Spleen (tissue), 11 donors: ENCODE measurements around the gene GSTK1. TPM values are rescaled to one million over a fixed set of nuclear protein-coding genes. Genes with fewer than 3 reads are reported as not detected.

Experiments
- DNase-seq: peaks from one replicate; pipeline ENCODE4 v3.0.0-alpha.2; 2020
- H3K27ac ChIP-seq, 8 donors: fragments of 200-600 bp; sonication (generic) in 7 of 8; 1 replicate in 4 of 8; 2 replicates in 4 of 8; pipeline versions ENCODE4 v1.5.0 to v1.8.0; 2016 to 2021; ENCODE audit warnings: inconsistent platforms in 4 of 8, mild to moderate bottlenecking in 4 of 8, moderate library complexity in 1 of 8
- H3K27me3 ChIP-seq, 7 donors: fragments of 200-600 bp; sonication (generic) in 6 of 7; replicated peaks in 1 of 7; 1 replicate in 4 of 7; 2 replicates in 3 of 7; pipeline versions ENCODE4 v1.5.0 to v1.8.0; 2016 to 2021; ENCODE audit warnings: inconsistent platforms in 3 of 7, mild to moderate bottlenecking in 1 of 7
- H3K36me3 ChIP-seq, 6 donors: fragments of 200-600 bp; sonication (generic) in 5 of 6; 1 replicate in 4 of 6; 2 replicates in 2 of 6; pipeline versions ENCODE4 v1.5.0 to v1.8.0; 2016 to 2021; ENCODE audit warnings: inconsistent platforms in 2 of 6
- H3K4me1 ChIP-seq, 6 donors: fragments of 200-600 bp; sonication (generic) in 5 of 6; 1 replicate in 3 of 6; 2 replicates in 3 of 6; pipeline versions ENCODE4 v1.5.0 to v1.8.0; 2016 to 2021; ENCODE audit warnings: inconsistent platforms in 3 of 6
- H3K4me3 ChIP-seq, 8 donors: fragments of 200-600 bp; sonication (generic) in 7 of 8; 1 replicate in 4 of 8; 2 replicates in 4 of 8; pipeline versions ENCODE4 v1.5.0 to v1.8.0; 2016 to 2021; ENCODE audit warnings: inconsistent platforms in 4 of 8, mild to moderate bottlenecking in 4 of 8, moderate library complexity in 2 of 8
- H3K9me3 ChIP-seq, 8 donors: fragments of 200-600 bp; sonication (generic) in 7 of 8; 1 replicate in 4 of 8; 2 replicates in 4 of 8; pipeline versions ENCODE4 v1.5.0 to v1.8.0; 2016 to 2021; ENCODE audit warnings: inconsistent platforms in 4 of 8
- CTCF ChIP-seq, 11 experiments: fragments of 200-600 bp in 7 of 11; fragments of 450-650 bp in 4 of 11; sonication (generic) in 4 of 11; IDR thresholded peaks in 8 of 11; conservative IDR thresholded peaks in 3 of 11; 1 replicate in 7 of 11; 2 replicates in 4 of 11; pipeline versions ENCODE4 v1.4.0 to v1.8.0; 2016 to 2021; ENCODE audit warnings: antibody characterized with exemption in 11 of 11, inconsistent platforms in 4 of 11, mild to moderate bottlenecking in 1 of 11
- POLR2A ChIP-seq, 3 donors: fragments of 450-650 bp; IDR thresholded peaks; one replicate each; pipeline ENCODE4 v1.5.1; 2017; ENCODE audit warnings: antibody characterized with exemption in 3 of 3, mild to moderate bottlenecking in 1 of 3
- POLR2AphosphoS5 ChIP-seq, 3 donors: sonication (generic); formaldehyde crosslinking; IDR thresholded peaks; one replicate each; pipeline ENCODE4 v1.5.1; 2017; ENCODE audit warnings: antibody characterized with exemption in 3 of 3
- WGBS, 5 donors: extraction: QIAGEN DNeasy Blood & Tissue Kit in 3 of 5; methylation state at CpG; one replicate each; pipeline versions ENCODE4 v1.1.5 to v1.1.7; 2013 to 2018; 5-methylcytosine and 5-hydroxymethylcytosine counted together
- intact Hi-C: fragments of 100-400 bp; cut with DNase I; formaldehyde crosslinking; loops from one replicate; pipeline ENCODE4 v1.15.0; 2023; ENCODE audit warnings: low total_unique reads
- polyA plus RNA-seq, 3 donors: library from polyadenylated mRNA; stranded (reverse); fragments of 200-250 nt; gene quantifications; one replicate each; pipeline ENCODE4 v1.2.1, GENCODE V29; 2013
- total RNA-seq, 7 donors: library from RNA; depleted of rRNA in 3 of 7; stranded (reverse); fragments of >200 nt in 3 of 7; fragmentation: NEBNext Ultra II Directional in 4 of 7; extraction: Animal tissue kit (Norgen Biotek cat#: 25700) in 4 of 7; gene quantifications; one replicate each; pipeline versions ENCODE4 v1.1.0 to v1.2.1, GENCODE V29; 2016 to 2021
- donor health status: healthy with polysubstance abuse.
- donor health status: DM: no; HTN: no; CAD: no; lungs with moderate emphysema.
- donor health status: DM: no; HTN: no; CAD: no.
- donor health status: Bipolar disorder and iron deficiency.
- donor health status: healthy.
- donor health status: DM: no; HTN: no; CAD: no.
- donor health status: DM: yes; HTN: yes; CAD: no.

Gene GSTK1
- total and polyA plus RNA-seq, 10 donors, result 162 to 247 (median 216) TPM

- 96 to 99% (median 98%) methylated on average over 2 of the region's 2 CpGs for WGBS, 5 donors
- intact Hi-C loops, result no loop called here
- H3K4me3 ChIP-seq, result no peak overlapping the region
- H3K4me1 ChIP-seq, result peaks cover 0 to 19% (median under 1%) of the 10 kb centered on the region in 6 donors
- H3K27ac ChIP-seq, result peak overlapping the region in 2 of 8 donors; percentile 11 to 55
- DNase-seq, result no peak
- no peak for TF ChIP-seq POLR2AphosphoS5 (IDR thresholded peaks at IDR 0.05)
- no peak for TF ChIP-seq POLR2A (IDR thresholded peaks at IDR 0.05)
- TF ChIP-seq CTCF (IDR thresholded peaks at IDR 0.05 in 8 of 11, conservative IDR thresholded peaks at IDR 0.05 in 3 of 11), result no peak
- no peaks in the 10 kb centered on the region for H3K36me3 ChIP-seq
- H3K27me3 ChIP-seq, result peaks cover 0 to 6% (median 0%) of the 10 kb centered on the region in 7 donors
- H3K9me3 ChIP-seq, result peaks cover 0 to 26% (median 21%) of the 10 kb centered on the region in 8 donors
Observed at GRCh38 chr7:143233816-143234532, 29.3 kb upstream of the GSTK1 start.

GRCh38 chr7:143234533-143234875, 28.7 kb upstream of the GSTK1 start:
- no peak overlapping the region for H3K4me3 ChIP-seq
- no peak for DNase-seq
- H3K27ac ChIP-seq, result peak overlapping the region in 2 of 8 donors; percentile 11 to 55
- intact Hi-C loops, result no loop called here
- no peaks in the 10 kb centered on the region for H3K36me3 ChIP-seq
- H3K9me3 ChIP-seq, result peaks cover 0 to 26% (median 21%) of the 10 kb centered on the region in 8 donors
- no peak for TF ChIP-seq CTCF (IDR thresholded peaks at IDR 0.05 in 8 of 11, conservative IDR thresholded peaks at IDR 0.05 in 3 of 11)
- no peak for TF ChIP-seq POLR2AphosphoS5 (IDR thresholded peaks at IDR 0.05)
- no peak for TF ChIP-seq POLR2A (IDR thresholded peaks at IDR 0.05)
- WGBS, 5 donors, result 76 to 88% (median 86%) methylated on average over 3 of the region's 3 CpGs
- H3K27me3 ChIP-seq, result peaks cover 0 to 6% (median 0%) of the 10 kb centered on the region in 7 donors
- H3K4me1 ChIP-seq, result peaks cover 0 to 22% (median 2%) of the 10 kb centered on the region in 6 donors

GRCh38 chr7:143235561-143235960, 27.7 kb upstream of the GSTK1 start:
- 20 to 58% (median 37%) methylated on average over 1 of the region's 1 CpG for WGBS, 5 donors
- Histone ChIP-seq H3K4me3 (no peak overlapping the region), H3K36me3 (no peaks in the 10 kb centered on the region), H3K27ac (peak overlapping the region in 2 of 8 donors; percentile 31 to 55), H3K27me3 (peaks cover 0 to 6% (median 0%) of the 10 kb centered on the region in 7 donors), H3K9me3 (peaks cover 0 to 26% (median 21%) of the 10 kb centered on the region in 8 donors), H3K4me1 (peaks cover 0 to 27% (median 4%) of the 10 kb centered on the region in 6 donors)
- TF ChIP-seq CTCF (IDR thresholded peaks at IDR 0.05 in 8 of 11, conservative IDR thresholded peaks at IDR 0.05 in 3 of 11) (no peak), POLR2A (IDR thresholded peaks at IDR 0.05) (no peak), POLR2AphosphoS5 (IDR thresholded peaks at IDR 0.05) (no peak)
- intact Hi-C loops, result no loop called here
- no peak for DNase-seq

- WGBS, 5 donors, result 76 to 95% (median 85%) methylated on average over 3 of the region's 3 CpGs
- intact Hi-C loops, result no loop called here
- peaks cover 0 to 6% (median 0%) of the 10 kb centered on the region in 7 donors for H3K27me3 ChIP-seq
- TF ChIP-seq POLR2A (IDR thresholded peaks at IDR 0.05) (no peak), POLR2AphosphoS5 (IDR thresholded peaks at IDR 0.05) (no peak), CTCF (IDR thresholded peaks at IDR 0.05 in 8 of 11, conservative IDR thresholded peaks at IDR 0.05 in 3 of 11) (no peak)
- DNase-seq, result no peak
- H3K27ac ChIP-seq, result peak overlapping the region in 1 of 8 donors; percentile 55
- H3K9me3 ChIP-seq, result peaks cover 0 to 26% (median 21%) of the 10 kb centered on the region in 8 donors
- H3K36me3 ChIP-seq, result no peaks in the 10 kb centered on the region
- H3K4me3 ChIP-seq, result no peak overlapping the region
- H3K4me1 ChIP-seq, result peaks cover 0 to 35% (median 10%) of the 10 kb centered on the region in 6 donors
Observed at GRCh38 chr7:143236408-143236990, 26.7 kb upstream of the GSTK1 start.
